D721Med (cell line): ENCODE results near the gene NRGN.

Experiments used
- DNase-seq: peaks from one replicate; pipeline ENCODE4 v3.0.0; 2011; ENCODE audit warnings: low spot score; ENCODE audit not compliant: insufficient read length
- FAIRE-seq: peaks from 2 replicates; lab custom pipeline; 2011; peaks lifted over from hg19 to GRCh38; lab: Jason Lieb, UNC
- TF ChIP-seq, protein P1 (sequence below): IDR thresholded peaks from 2 replicates; pipeline ENCODE4 v1.5.1; 2012; ENCODE audit warnings: mild to moderate bottlenecking, control low read depth; ENCODE audit not compliant: insufficient read depth; ENCODE audit errors: missing control alignments

The NRGN gene

GRCh38 chr11:124717421-124717785 is 22.3 kb upstream of the NRGN start:
- no peak for DNase-seq
- no peak for FAIRE-seq
- TF ChIP-seq, protein P1, sequence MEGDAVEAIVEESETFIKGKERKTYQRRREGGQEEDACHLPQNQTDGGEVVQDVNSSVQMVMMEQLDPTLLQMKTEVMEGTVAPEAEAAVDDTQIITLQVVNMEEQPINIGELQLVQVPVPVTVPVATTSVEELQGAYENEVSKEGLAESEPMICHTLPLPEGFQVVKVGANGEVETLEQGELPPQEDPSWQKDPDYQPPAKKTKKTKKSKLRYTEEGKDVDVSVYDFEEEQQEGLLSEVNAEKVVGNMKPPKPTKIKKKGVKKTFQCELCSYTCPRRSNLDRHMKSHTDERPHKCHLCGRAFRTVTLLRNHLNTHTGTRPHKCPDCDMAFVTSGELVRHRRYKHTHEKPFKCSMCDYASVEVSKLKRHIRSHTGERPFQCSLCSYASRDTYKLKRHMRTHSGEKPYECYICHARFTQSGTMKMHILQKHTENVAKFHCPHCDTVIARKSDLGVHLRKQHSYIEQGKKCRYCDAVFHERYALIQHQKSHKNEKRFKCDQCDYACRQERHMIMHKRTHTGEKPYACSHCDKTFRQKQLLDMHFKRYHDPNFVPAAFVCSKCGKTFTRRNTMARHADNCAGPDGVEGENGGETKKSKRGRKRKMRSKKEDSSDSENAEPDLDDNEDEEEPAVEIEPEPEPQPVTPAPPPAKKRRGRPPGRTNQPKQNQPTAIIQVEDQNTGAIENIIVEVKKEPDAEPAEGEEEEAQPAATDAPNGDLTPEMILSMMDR: no peak

- DNase-seq: no peak
- FAIRE-seq: no peak
- TF ChIP-seq, protein P1: no peak
These were observed 21.7 kb upstream of the NRGN start for GRCh38 chr11:124717786-124718651.

GRCh38 chr11:124718801-124719200 is 20.9 kb upstream of the NRGN start:
- no peak for FAIRE-seq
- TF ChIP-seq, protein P1: no peak

GRCh38 chr11:124719534-124719933 is 20.2 kb upstream of the NRGN start:
- FAIRE-seq (no peak), DNase-seq (no peak)
- TF ChIP-seq, protein P1: no peak

More at GRCh38 chr11:124718801-124719200, 20.9 kb upstream of the NRGN start:
- DNase-seq: no peak

- FAIRE-seq (no peak), DNase-seq (no peak)
- TF ChIP-seq, protein P1: no peak
These were observed 17.6 kb upstream of the NRGN start for GRCh38 chr11:124722176-124722575.

DNA sequence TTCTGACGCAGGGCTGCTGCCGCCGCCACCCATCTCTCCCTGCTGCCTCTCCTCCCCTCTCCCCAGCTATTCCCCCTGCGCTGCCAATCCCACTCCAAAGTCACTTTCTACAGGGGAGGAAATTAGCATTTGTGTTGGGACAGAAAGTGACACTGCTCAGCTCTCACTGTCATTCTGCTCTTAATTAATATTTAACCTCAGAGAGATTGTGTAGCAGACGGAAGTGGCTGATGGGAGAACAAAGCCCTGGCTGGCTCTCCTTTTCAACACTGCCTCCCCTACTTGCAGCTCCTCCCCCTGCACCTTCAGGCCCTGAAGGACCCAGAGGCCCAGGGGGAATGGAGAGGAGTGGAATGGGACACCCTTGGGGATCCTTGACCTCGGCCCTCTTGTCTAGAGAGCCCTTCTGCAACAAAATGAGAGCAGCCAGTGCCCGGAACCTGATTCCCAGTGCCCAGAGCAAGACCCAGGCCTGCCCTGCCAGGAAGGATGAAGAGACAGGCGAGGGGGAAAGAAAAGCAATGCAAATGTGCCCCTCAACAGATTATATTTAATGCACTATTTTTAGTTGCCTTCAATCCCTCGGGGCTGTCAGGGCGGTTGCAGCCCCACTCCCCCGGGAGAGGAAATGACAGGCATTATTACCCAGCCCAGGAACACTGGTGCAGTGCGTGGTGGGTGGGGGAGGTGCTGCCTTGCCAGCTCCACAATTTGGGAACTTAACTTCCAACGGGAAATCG is 14.6 kb upstream of the NRGN start:
- no peak for DNase-seq
- FAIRE-seq: no peak
- TF ChIP-seq, protein P1: no peak
